GM06990 (cell line): ENCODE measurements around the gene ERC2.

Source experiments
- DNase-seq: peaks from one replicate; pipeline ENCODE4 v3.0.0-alpha.2; 2011; ENCODE audit not compliant: insufficient read length; ENCODE audit errors: extremely low read depth
- H3K27me3 ChIP-seq: replicated peaks from 2 replicates; pipeline ENCODE4 v1.6.0; 2011; ENCODE audit warnings: low read length; ENCODE audit not compliant: control insufficient read depth, insufficient read depth
- H3K36me3 ChIP-seq: 2 replicates; pipeline ENCODE4 v1.5.1; 2011; ENCODE audit warnings: low read length; ENCODE audit not compliant: control insufficient read depth, insufficient read depth
- H3K4me3 ChIP-seq: replicated peaks from 2 replicates; pipeline ENCODE4 v1.5.1; 2011; ENCODE audit warnings: low read depth, mild to moderate bottlenecking, control low read depth, low read length
- TF ChIP-seq, protein P1 (sequence below): IDR thresholded peaks from 2 replicates; pipeline ENCODE4 v1.5.1; 2011; ENCODE audit warnings: low read length, control low read depth, mild to moderate bottlenecking, inconsistent platforms; ENCODE audit not compliant: insufficient read depth, poor library complexity, severe bottlenecking

Gene ERC2

DNA sequence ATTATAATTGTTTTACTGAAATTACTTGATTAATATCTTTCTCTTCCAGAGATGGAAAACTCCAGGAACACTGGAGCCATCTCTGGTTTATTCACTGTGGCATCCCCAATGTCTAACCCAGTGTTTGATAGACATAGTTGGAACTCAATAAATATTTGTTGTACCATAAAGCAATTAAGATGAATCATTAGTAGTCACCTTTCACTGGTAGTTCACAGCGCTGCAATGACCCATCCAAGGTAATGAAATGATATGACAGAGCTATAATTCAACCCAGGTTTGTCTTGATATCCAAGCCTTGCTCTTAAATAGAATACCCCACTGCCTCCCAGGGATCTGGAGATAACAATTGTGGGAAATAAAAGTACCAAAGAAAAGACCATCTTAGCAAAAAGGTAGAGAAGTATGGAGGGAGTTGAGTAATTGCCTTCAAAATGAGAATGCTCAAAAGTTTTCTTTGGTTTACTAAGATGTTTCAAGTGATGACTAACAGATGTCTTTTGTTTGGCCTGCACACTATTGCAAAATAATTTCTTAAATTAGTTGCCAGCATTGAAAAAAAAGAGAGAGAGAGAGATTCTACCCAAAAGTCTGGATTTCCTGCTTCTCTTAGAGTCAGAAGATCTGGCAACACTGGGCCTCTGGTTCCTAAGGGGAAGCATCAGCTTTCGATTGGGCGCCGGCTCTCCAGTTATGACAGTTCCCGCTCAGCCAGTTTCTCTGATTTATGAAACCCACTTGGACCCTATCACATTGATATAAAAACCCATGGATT lies 348.5 kb downstream of the ERC2 start:
- DNase-seq: no peak
- H3K36me3 ChIP-seq: no peaks in the 10 kb centered on the region
- H3K4me3 ChIP-seq: no peak overlapping the region
- TF ChIP-seq, protein P1, sequence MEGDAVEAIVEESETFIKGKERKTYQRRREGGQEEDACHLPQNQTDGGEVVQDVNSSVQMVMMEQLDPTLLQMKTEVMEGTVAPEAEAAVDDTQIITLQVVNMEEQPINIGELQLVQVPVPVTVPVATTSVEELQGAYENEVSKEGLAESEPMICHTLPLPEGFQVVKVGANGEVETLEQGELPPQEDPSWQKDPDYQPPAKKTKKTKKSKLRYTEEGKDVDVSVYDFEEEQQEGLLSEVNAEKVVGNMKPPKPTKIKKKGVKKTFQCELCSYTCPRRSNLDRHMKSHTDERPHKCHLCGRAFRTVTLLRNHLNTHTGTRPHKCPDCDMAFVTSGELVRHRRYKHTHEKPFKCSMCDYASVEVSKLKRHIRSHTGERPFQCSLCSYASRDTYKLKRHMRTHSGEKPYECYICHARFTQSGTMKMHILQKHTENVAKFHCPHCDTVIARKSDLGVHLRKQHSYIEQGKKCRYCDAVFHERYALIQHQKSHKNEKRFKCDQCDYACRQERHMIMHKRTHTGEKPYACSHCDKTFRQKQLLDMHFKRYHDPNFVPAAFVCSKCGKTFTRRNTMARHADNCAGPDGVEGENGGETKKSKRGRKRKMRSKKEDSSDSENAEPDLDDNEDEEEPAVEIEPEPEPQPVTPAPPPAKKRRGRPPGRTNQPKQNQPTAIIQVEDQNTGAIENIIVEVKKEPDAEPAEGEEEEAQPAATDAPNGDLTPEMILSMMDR: no peak
- H3K27me3 ChIP-seq: no peaks in the 10 kb centered on the region

GRCh38 chr3:56118968-56119367 lies 349.3 kb downstream of the ERC2 start:
- no peak for DNase-seq
- no peak overlapping the region for H3K4me3 ChIP-seq
- H3K36me3 ChIP-seq: no peaks in the 10 kb centered on the region
- H3K27me3 ChIP-seq: no peaks in the 10 kb centered on the region
- TF ChIP-seq, protein P1: no peak

- Histone ChIP-seq H3K36me3 (no peaks in the 10 kb centered on the region), H3K4me3 (no peak overlapping the region), H3K27me3 (no peaks in the 10 kb centered on the region)
- TF ChIP-seq, protein P1: no peak
- no peak for DNase-seq
Observed at GRCh38 chr3:56115698-56116097, 352.6 kb downstream of the ERC2 start.

GRCh38 chr3:56115199-56115598 lies 353.1 kb downstream of the ERC2 start:
- no peaks in the 10 kb centered on the region for H3K36me3 ChIP-seq
- TF ChIP-seq, protein P1: no peak
- no peak for DNase-seq
- H3K4me3 ChIP-seq: no peak overlapping the region
- no peaks in the 10 kb centered on the region for H3K27me3 ChIP-seq

DNA sequence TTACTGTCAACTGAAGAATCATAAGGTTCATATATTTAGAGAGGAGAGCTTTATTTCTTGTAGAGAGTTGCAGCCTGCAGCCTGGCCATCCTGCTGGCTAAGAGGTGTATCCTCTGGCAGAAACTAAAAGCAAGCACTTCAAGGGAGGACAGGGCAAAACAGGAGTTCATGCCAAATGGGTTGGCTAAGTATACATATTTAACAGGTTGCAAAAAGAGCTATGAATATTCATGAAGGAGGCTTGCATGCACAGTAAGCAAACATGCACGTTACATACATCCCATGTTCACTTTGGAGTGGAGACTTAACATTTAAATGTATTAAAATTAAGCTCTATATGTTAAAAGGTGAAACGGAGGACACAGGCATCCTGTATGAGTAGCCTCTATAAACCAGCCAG lies 354.4 kb downstream of the ERC2 start:
- TF ChIP-seq, protein P1: no peak
- H3K27me3 ChIP-seq: no peaks in the 10 kb centered on the region
- no peak for DNase-seq
- no peaks in the 10 kb centered on the region for H3K36me3 ChIP-seq
- no peak overlapping the region for H3K4me3 ChIP-seq
